IMR-90 (cell line): ENCODE results near the gene OSBPL6. TPM values are rescaled to one million over a fixed set of nuclear protein-coding genes. Genes with fewer than 3 reads are reported as not detected.

Experiments
- ATAC-seq: fragments of 200-7000 bp; cut with Tn5 transposase; 2 replicates; pipeline ENCODE4 v1.9.1; 2020; ENCODE audit warnings: low read depth, mild to moderate bottlenecking, moderate library complexity
- BruUV-seq: library from RNA; stranded (reverse); fragments of 400-500 nt; replicated peaks from 2 replicates; lab custom pipeline; 2021; lab: Mats Ljungman, UMichigan
- CTCF ChIA-PET: fragments of 300-600 bp; formaldehyde crosslinking; extraction: SDS; loops from one replicate; lab custom pipeline; 2021; ENCODE audit warnings: antibody characterized with exemption; lab: Yijun Ruan, JAX
- POLR2A ChIA-PET: fragments of 300-600 bp; sonication (Branson Sonifier 250); formaldehyde crosslinking; loops from one replicate; lab custom pipeline; 2022; ENCODE audit warnings: antibody characterized with exemption; ENCODE audit not compliant: unreplicated experiment; lab: Charles Lee
- DNase-seq: peaks from one replicate; pipeline ENCODE4 v3.0.0; 2013
- H2AFZ ChIP-seq: replicated peaks from 2 replicates; pipeline ENCODE3; 2013; ENCODE audit warnings: low read length, mild to moderate bottlenecking; ENCODE audit not compliant: poor library complexity
- H2AK5ac ChIP-seq: 2 replicates; pipeline ENCODE4 v1.6.1; 2013; ENCODE audit warnings: low read depth, low read length, inconsistent platforms
- H2AK9ac ChIP-seq: replicated peaks from 2 replicates; pipeline ENCODE3; 2013; ENCODE audit warnings: mild to moderate bottlenecking, low read depth, low read length, moderate library complexity; ENCODE audit not compliant: poor library complexity
- H2BK120ac ChIP-seq: 2 replicates; pipeline ENCODE4 v1.6.1; 2013; ENCODE audit warnings: low read depth, low read length, inconsistent platforms
- H2BK15ac ChIP-seq: 3 replicates; pipeline ENCODE4 v1.6.1; 2013; ENCODE audit warnings: low read depth, low read length, inconsistent platforms
- H2BK20ac ChIP-seq: 2 replicates; pipeline ENCODE4 v1.6.1; 2013; ENCODE audit warnings: low read depth, mild to moderate bottlenecking, inconsistent platforms, low read length, moderate library complexity
- H2BK5ac ChIP-seq: 2 replicates; pipeline ENCODE4 v1.6.1; 2013; ENCODE audit warnings: mild to moderate bottlenecking, low read depth, low read length, inconsistent platforms; ENCODE audit not compliant: poor library complexity, severe bottlenecking
- H3K14ac ChIP-seq: replicated peaks from 2 replicates; pipeline ENCODE4 v1.6.1; 2013; ENCODE audit warnings: low read depth, low read length, inconsistent platforms
- H3K18ac ChIP-seq: 2 replicates; pipeline ENCODE4 v1.6.1; 2013; ENCODE audit warnings: low read depth, low read length, control low read depth
- H3K23ac ChIP-seq: 2 replicates; pipeline ENCODE4 v1.6.1; 2013; ENCODE audit warnings: low read depth, low read length, inconsistent platforms
- H3K27ac ChIP-seq: 2 replicates; pipeline ENCODE4 v1.5.1; 2013; ENCODE audit warnings: mild to moderate bottlenecking, control low read depth, low read length; ENCODE audit not compliant: insufficient read depth
- H3K27me3 ChIP-seq: 2 replicates; pipeline ENCODE4 v1.6.1; 2013; ENCODE audit warnings: low read length; ENCODE audit not compliant: control insufficient read depth, insufficient read depth
- H3K36me3 ChIP-seq: 2 replicates; pipeline ENCODE4 v1.6.1; 2013; ENCODE audit warnings: low read length, mixed read lengths; ENCODE audit not compliant: control insufficient read depth, insufficient read depth
- H3K4ac ChIP-seq: 2 replicates; pipeline ENCODE4 v1.6.1; 2013; ENCODE audit warnings: low read depth, low read length, inconsistent platforms
- H3K4me1 ChIP-seq: 2 replicates; pipeline ENCODE4 v1.6.1; 2013; ENCODE audit warnings: low read length, mixed read lengths; ENCODE audit not compliant: control insufficient read depth, insufficient read depth
- H3K4me2 ChIP-seq: 2 replicates; pipeline ENCODE4 v1.6.1; 2013; ENCODE audit warnings: low read depth, mild to moderate bottlenecking, control low read depth, low read length, moderate library complexity
- H3K4me3 ChIP-seq: 2 replicates; pipeline ENCODE4 v1.5.1; 2013; ENCODE audit warnings: low read depth, mild to moderate bottlenecking, control low read depth, low read length, moderate library complexity; ENCODE audit not compliant: insufficient read depth
- H3K56ac ChIP-seq: 2 replicates; pipeline ENCODE4 v1.6.1; 2013; ENCODE audit warnings: low read length, inconsistent platforms; ENCODE audit not compliant: insufficient read depth; ENCODE audit errors: extremely low read depth
- H3K79me1 ChIP-seq, 2 experiments: 2 replicates each; pipeline ENCODE4 v1.6.1; 2013; ENCODE audit warnings: low read length in 2 of 2, inconsistent platforms in 1 of 2, low read depth in 1 of 2
- H3K9ac ChIP-seq: 2 replicates; pipeline ENCODE4 v1.6.1; 2013; ENCODE audit warnings: low read depth, low read length, control low read depth
- H3K9me1 ChIP-seq: 2 replicates; pipeline ENCODE4 v1.6.1; 2013; ENCODE audit warnings: low read length, inconsistent platforms; ENCODE audit not compliant: insufficient read depth
- H3K9me3 ChIP-seq: 2 replicates; pipeline ENCODE4 v1.6.1; 2013; ENCODE audit warnings: low read length; ENCODE audit not compliant: control insufficient read depth, insufficient read depth
- H4K20me1 ChIP-seq: 2 replicates; pipeline ENCODE4 v1.6.1; 2013; ENCODE audit warnings: low read length, inconsistent platforms; ENCODE audit not compliant: insufficient read depth
- H4K5ac ChIP-seq: 2 replicates; pipeline ENCODE4 v1.6.1; 2013; ENCODE audit warnings: mild to moderate bottlenecking, low read depth, low read length, control low read depth
- H4K8ac ChIP-seq, 2 experiments: 2 replicates each; pipeline ENCODE4 v1.6.1; 2013; ENCODE audit warnings: low read depth in 2 of 2, low read length in 2 of 2, control low read depth in 1 of 2, inconsistent platforms in 1 of 2
- H4K91ac ChIP-seq: 2 replicates; pipeline ENCODE4 v1.6.1; 2013; ENCODE audit warnings: low read depth, low read length, inconsistent platforms; ENCODE audit not compliant: insufficient read depth
- MAFK ChIP-seq: IDR thresholded peaks from 2 replicates; pipeline ENCODE4 v1.6.1; 2012; ENCODE audit warnings: low read depth, low read length, improper control_type of control experiment
- NFE2L2 ChIP-seq: fragments of 150-350 bp; IDR thresholded peaks from 2 replicates; pipeline ENCODE4 v1.6.1; 2016; ENCODE audit warnings: low read depth, mild to moderate bottlenecking, low read length
- WGBS, 2 experiments: methylation state at CpG; one replicate each; pipeline versions ENCODE4 v1.1.5 to v1.1.7; 2013; ENCODE audit warnings: missing lambda C conversion rate in 2 of 2; ENCODE audit not compliant: insufficient read length in 1 of 2; ENCODE audit errors: extremely low coverage in 2 of 2; 5-methylcytosine and 5-hydroxymethylcytosine counted together
- dilution Hi-C: fragments of 300-500 bp; cut with HindIII; formaldehyde crosslinking; loops from one replicate; pipeline ENCODE4 v1.14.3; 2018; ENCODE audit warnings: low sequenced_read_pairs; ENCODE audit not compliant: unreplicated experiment
- in situ Hi-C: fragments of 300-500 bp; cut with MboI; formaldehyde crosslinking; loops from 3 replicates; pipeline ENCODE4 v1.14.3; 2019; ENCODE audit warnings: low sequenced_read_pairs, inconsistent platforms, mixed read lengths
- intact Hi-C: fragments of 100-400 bp; cut with micrococcal nuclease; formaldehyde crosslinking; loops from 2 replicates; pipeline ENCODE4 v1.10.0; 2022
- polyA plus RNA-seq, 3 experiments: library from polyadenylated mRNA; depleted of rRNA; stranded (reverse); fragments of >200 nt; gene quantifications; 2 replicates each; pipeline ENCODE4 v1.2.3, GENCODE V29; 2012; ENCODE audit warnings: low replicate concordance in 1 of 3
- total RNA-seq: library from RNA; depleted of rRNA; stranded (reverse); fragments of >200 nt; gene quantifications from 2 replicates; pipeline ENCODE4 v1.2.3, GENCODE V29; 2012

Gene OSBPL6
- total and polyA plus RNA-seq, 2 of the 4 experiments (the other 2 are of a cell fraction), result 3.2 to 3.7 TPM

- Histone ChIP-seq H2AK9ac (no peak overlapping the region), H3K27me3 (no peaks in the 10 kb centered on the region), H3K79me1 (no peaks in the 10 kb centered on the region), H2BK15ac (no peak overlapping the region), H2AK5ac (no peak overlapping the region), H3K4ac (no peak overlapping the region), H4K5ac (no peak overlapping the region), H3K9me3 (no peaks in the 10 kb centered on the region), H3K18ac (no peak overlapping the region), H4K8ac (no peak overlapping the region), H2BK120ac (no peak overlapping the region), H4K91ac (no peak overlapping the region), H3K4me2 (no peak overlapping the region), H3K4me1 (no peaks in the 10 kb centered on the region), H3K23ac (no peak overlapping the region), H2BK20ac (no peak overlapping the region), H3K9me1 (no peaks in the 10 kb centered on the region), H3K27ac (no peak overlapping the region), H3K56ac (no peak overlapping the region), H2BK5ac (no peak overlapping the region), H3K36me3 (no peaks in the 10 kb centered on the region), H3K9ac (no peak overlapping the region), H3K14ac (no peak overlapping the region), H4K20me1 (no peaks in the 10 kb centered on the region), H2AFZ (no peak overlapping the region), H3K4me3 (no peak overlapping the region)
- in situ Hi-C loops, result no loop called here
- ChIA-PET POLR2A (no interaction called here), CTCF (no interaction called here)
- ATAC-seq (no peak), DNase-seq (no peak)
- dilution Hi-C loops, result no loop called here
- peak; percentile 76 for TF ChIP-seq MAFK
- TF ChIP-seq NFE2L2, result no peak
- no CpG with 5 or more reads among the region's 2 CpGs for WGBS, 2 experiments
- intact Hi-C loops, result no loop called here
- no TSS peak for BruUV-seq
Measured at GRCh38 chr2:178365116-178365515, 170.8 kb downstream of the OSBPL6 start.
